ENCODE results near the gene ZNF195. TPM values are rescaled to one million over a fixed set of nuclear protein-coding genes. Genes with fewer than 3 reads are reported as not detected.
"Not testable (repeated sequence)": the region's sequence is repeated elsewhere in the genome, so short reads cannot be mapped to it uniquely, and the experiment has no call there.

ZNF195 gene
- total RNA-seq = 10 to 100 TPM; 24.1 to 37.9 TPM

- Mint-ChIP-seq H3K9me3 (no peaks in the 10 kb centered on the region), H3K27me3 (no peaks in the 10 kb centered on the region), H3K4me1 (peaks cover 18% of the 10 kb centered on the region), H3K27ac (peak within 1 kb of the TSS; percentile 96), H3K36me3 (ENCODE audit: low read depth) (peaks cover 54% of the 10 kb centered on the region), H3K4me3 (peak within 1 kb of the TSS; percentile 92)
- peak; percentile 100 for ATAC-seq (replicated peaks)
These were observed at the start of gene ZNF195 for GRCh38 chr11:3378426-3379423. Gene ZNF195 (minus strand): TSS chr11:3379146. CDS start chr11:3379040, 106 bp downstream.

GRCh38 chr11:3428076-3428475 lies 49.1 kb upstream of the ZNF195 start:
- not testable (repeated sequence) for H3K27ac Mint-ChIP-seq; H3K9me3 Mint-ChIP-seq; H3K4me3 Mint-ChIP-seq; H3K4me1 Mint-ChIP-seq; H3K27me3 Mint-ChIP-seq; H3K36me3 Mint-ChIP-seq (ENCODE audit: low read depth); ATAC-seq (replicated peaks)

- not testable (repeated sequence) for ATAC-seq (replicated peaks); H3K36me3 Mint-ChIP-seq (ENCODE audit: low read depth); H3K27ac Mint-ChIP-seq; H3K4me1 Mint-ChIP-seq; H3K4me3 Mint-ChIP-seq; H3K9me3 Mint-ChIP-seq; H3K27me3 Mint-ChIP-seq
These were observed 47.6 kb upstream of the ZNF195 start for GRCh38 chr11:3426541-3426940.

- H3K4me3 Mint-ChIP-seq = peak overlapping the region; percentile 85
- not testable (repeated sequence) for H3K27me3 Mint-ChIP-seq; H3K4me1 Mint-ChIP-seq; ATAC-seq (replicated peaks); H3K27ac Mint-ChIP-seq; H3K9me3 Mint-ChIP-seq; H3K36me3 Mint-ChIP-seq (ENCODE audit: low read depth)
These were observed 45.0 kb upstream of the ZNF195 start for GRCh38 chr11:3423928-3424327.

- not testable (repeated sequence) for H3K27me3 Mint-ChIP-seq; H3K36me3 Mint-ChIP-seq (ENCODE audit: low read depth); H3K4me1 Mint-ChIP-seq; ATAC-seq (replicated peaks); H3K9me3 Mint-ChIP-seq
- peak overlapping the region; percentile 95 for H3K27ac Mint-ChIP-seq
- H3K4me3 Mint-ChIP-seq = peak overlapping the region; percentile 85
These were observed 44.3 kb upstream of the ZNF195 start for GRCh38 chr11:3423138-3423731.

GRCh38 chr11:3422380-3423137 lies 43.6 kb upstream of the ZNF195 start:
- H3K9me3 Mint-ChIP-seq; H3K27me3 Mint-ChIP-seq; H3K4me1 Mint-ChIP-seq; H3K36me3 Mint-ChIP-seq (ENCODE audit: low read depth): not testable (repeated sequence)
- H3K4me3 Mint-ChIP-seq = peak overlapping the region; percentile 85
- ATAC-seq (replicated peaks) = peak; percentile 99
- peak overlapping the region; percentile 95 for H3K27ac Mint-ChIP-seq

- peak overlapping the region; percentile 95 for H3K27ac Mint-ChIP-seq
- H3K4me1 Mint-ChIP-seq; ATAC-seq (replicated peaks); H3K27me3 Mint-ChIP-seq; H3K9me3 Mint-ChIP-seq; H3K36me3 Mint-ChIP-seq (ENCODE audit: low read depth): not testable (repeated sequence)
- peak overlapping the region; percentile 85 for H3K4me3 Mint-ChIP-seq
These were observed 42.8 kb upstream of the ZNF195 start for GRCh38 chr11:3421608-3422379.

GRCh38 chr11:3420281-3421042 lies 41.5 kb upstream of the ZNF195 start:
- not testable (repeated sequence) for H3K27ac Mint-ChIP-seq; H3K4me1 Mint-ChIP-seq; ATAC-seq (replicated peaks); H3K27me3 Mint-ChIP-seq; H3K9me3 Mint-ChIP-seq; H3K4me3 Mint-ChIP-seq; H3K36me3 Mint-ChIP-seq (ENCODE audit: low read depth)

- H3K4me1 Mint-ChIP-seq; H3K4me3 Mint-ChIP-seq; H3K27ac Mint-ChIP-seq; H3K27me3 Mint-ChIP-seq; H3K9me3 Mint-ChIP-seq; H3K36me3 Mint-ChIP-seq (ENCODE audit: low read depth); ATAC-seq (replicated peaks): not testable (repeated sequence)
These were observed 40.5 kb upstream of the ZNF195 start for GRCh38 chr11:3419496-3419895.

- not testable (repeated sequence) for H3K4me3 Mint-ChIP-seq; H3K27ac Mint-ChIP-seq; H3K27me3 Mint-ChIP-seq; H3K9me3 Mint-ChIP-seq; H3K4me1 Mint-ChIP-seq; H3K36me3 Mint-ChIP-seq (ENCODE audit: low read depth); ATAC-seq (replicated peaks)
These were observed 38.1 kb upstream of the ZNF195 start for GRCh38 chr11:3417047-3417446.

- not testable (repeated sequence) for H3K4me3 Mint-ChIP-seq; H3K36me3 Mint-ChIP-seq (ENCODE audit: low read depth); H3K27ac Mint-ChIP-seq; ATAC-seq (replicated peaks); H3K4me1 Mint-ChIP-seq; H3K27me3 Mint-ChIP-seq; H3K9me3 Mint-ChIP-seq
These were observed 36.4 kb upstream of the ZNF195 start for GRCh38 chr11:3415301-3415700.

GRCh38 chr11:3413666-3414065 lies 34.7 kb upstream of the ZNF195 start:
- H3K4me1 Mint-ChIP-seq; H3K4me3 Mint-ChIP-seq; H3K27ac Mint-ChIP-seq; ATAC-seq (replicated peaks); H3K27me3 Mint-ChIP-seq; H3K9me3 Mint-ChIP-seq; H3K36me3 Mint-ChIP-seq (ENCODE audit: low read depth): not testable (repeated sequence)

- H3K4me3 Mint-ChIP-seq = no peak overlapping the region
- no peaks in the 10 kb centered on the region for H3K4me1 Mint-ChIP-seq
- no peaks in the 10 kb centered on the region for H3K9me3 Mint-ChIP-seq
- no peaks in the 10 kb centered on the region for H3K27me3 Mint-ChIP-seq
- ATAC-seq (replicated peaks) = no peak
- no peak overlapping the region for H3K27ac Mint-ChIP-seq
- no peaks in the 10 kb centered on the region for H3K36me3 Mint-ChIP-seq (ENCODE audit: low read depth)
These were observed 33.9 kb upstream of the ZNF195 start for GRCh38 chr11:3412837-3413236.

Measured in activated T-helper 17 cell treated with anti-CD3 and anti-CD28 coated beads, Interleukin-2, amount 50 U/mL, for 72 hours (primary cell).